HEK293T (cell line): ENCODE results near the gene SLFN14.
A peak's percentile ranks its signal among the peaks of the same experiment; 100 is the strongest.

Source experiments
- CTCF ChIA-PET: fragments of 350-600 bp; formaldehyde crosslinking; extraction: SDS; loops from one replicate; lab custom pipeline; 2021; ENCODE audit warnings: antibody characterized with exemption, inconsistent platforms; lab: Yijun Ruan, JAX
- POLR2A ChIA-PET: fragments of 350-600 bp; formaldehyde crosslinking; extraction: SDS; loops from one replicate; lab custom pipeline; 2020; ENCODE audit warnings: antibody characterized with exemption, inconsistent platforms; lab: Yijun Ruan, JAX
- DNase-seq: peaks from one replicate; pipeline ENCODE4 v3.0.0; 2012; ENCODE audit warnings: mixed read lengths; ENCODE audit errors: extremely low spot score
- ARNT ChIP-seq: fragments of 450-650 bp; IDR thresholded peaks from 2 replicates; pipeline ENCODE4 v1.6.1; 2017; ENCODE audit warnings: mild to moderate bottlenecking
- BHLHE40 ChIP-seq: fragments of 450-650 bp; IDR thresholded peaks from 2 replicates; pipeline ENCODE4 v1.6.1; 2016; ENCODE audit warnings: mild to moderate bottlenecking, moderate library complexity, borderline replicate concordance
- CTBP1 ChIP-seq: fragments of 450-650 bp; IDR thresholded peaks from 2 replicates; pipeline ENCODE4 v1.6.1; 2016; ENCODE audit warnings: borderline replicate concordance
- ELF4 ChIP-seq: fragments of 450-650 bp; IDR thresholded peaks from 2 replicates; pipeline ENCODE4 v1.6.1; 2017; ENCODE audit warnings: antibody characterized with exemption
- FOXA1 ChIP-seq: fragments of 450-650 bp; IDR thresholded peaks from 2 replicates; pipeline ENCODE4 v1.6.1; 2016; ENCODE audit warnings: mild to moderate bottlenecking
- FOXK2 ChIP-seq: fragments of 450-650 bp; IDR thresholded peaks from 2 replicates; pipeline ENCODE4 v1.6.1; 2016; ENCODE audit warnings: mild to moderate bottlenecking
- FOXM1 ChIP-seq: fragments of 450-650 bp; IDR thresholded peaks from 2 replicates; pipeline ENCODE4 v1.6.1; 2017; ENCODE audit warnings: mild to moderate bottlenecking, borderline replicate concordance
- HDGF ChIP-seq: fragments of 450-650 bp; IDR thresholded peaks from 2 replicates; pipeline ENCODE4 v1.6.1; 2017; ENCODE audit warnings: antibody characterized with exemption, borderline replicate concordance
- L3MBTL2 ChIP-seq: fragments of 450-650 bp; conservative IDR thresholded peaks from 2 replicates; pipeline ENCODE4 v1.6.1; 2016; ENCODE audit warnings: mild to moderate bottlenecking
- LEF1 ChIP-seq: fragments of 450-650 bp; IDR thresholded peaks from 2 replicates; pipeline ENCODE4 v1.6.1; 2017; ENCODE audit warnings: mild to moderate bottlenecking, borderline replicate concordance
- NFRKB ChIP-seq: fragments of 450-650 bp; IDR thresholded peaks from 2 replicates; pipeline ENCODE4 v1.6.1; 2016; ENCODE audit warnings: mild to moderate bottlenecking, moderate library complexity
- SP1 ChIP-seq: fragments of 450-650 bp; IDR thresholded peaks from 2 replicates; pipeline ENCODE4 v1.6.1; 2017
- SUZ12 ChIP-seq: fragments of 450-650 bp; IDR thresholded peaks from 2 replicates; pipeline ENCODE4 v1.6.1; 2016; ENCODE audit warnings: mild to moderate bottlenecking
- TARDBP ChIP-seq: fragments of 450-650 bp; IDR thresholded peaks from 2 replicates; pipeline ENCODE4 v1.6.1; 2016
- ZNF384 ChIP-seq: fragments of 450-650 bp; IDR thresholded peaks from 2 replicates; pipeline ENCODE4 v1.6.1; 2016
- TF ChIP-seq, protein P1 (sequence below): fragments of 450-650 bp; IDR thresholded peaks from 2 replicates; pipeline ENCODE4 v1.6.1; 2016

Gene SLFN14

DNA sequence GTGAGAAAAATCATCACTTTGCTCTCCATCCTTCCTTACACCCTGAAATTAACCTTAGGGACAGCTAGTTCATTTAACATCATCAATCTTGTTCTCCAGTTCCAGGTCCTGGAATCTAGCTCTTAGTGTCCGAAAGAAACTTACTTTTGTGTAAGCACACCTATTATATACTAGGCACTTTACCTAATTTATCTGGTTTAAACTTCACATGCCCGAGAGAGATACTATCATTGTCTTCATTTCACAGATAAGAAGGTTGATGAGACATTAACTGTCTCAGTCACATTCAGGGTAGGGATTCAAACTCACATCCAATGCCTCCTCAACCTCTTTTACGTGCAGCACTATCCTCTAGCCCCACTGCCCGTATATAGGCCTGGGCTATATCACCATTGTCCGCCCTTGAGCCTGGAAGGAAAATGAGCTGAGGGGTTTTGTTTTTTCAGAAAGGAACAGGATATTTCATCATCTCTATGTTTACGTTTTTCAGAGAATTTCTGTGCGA lies 26.0 kb upstream of the SLFN14 start:
- no peak for TF ChIP-seq ELF4
- TF ChIP-seq FOXA1 = no peak
- TF ChIP-seq FOXM1 = no peak
- no peak for TF ChIP-seq LEF1
- no peak for TF ChIP-seq BHLHE40
- TF ChIP-seq, protein P1, sequence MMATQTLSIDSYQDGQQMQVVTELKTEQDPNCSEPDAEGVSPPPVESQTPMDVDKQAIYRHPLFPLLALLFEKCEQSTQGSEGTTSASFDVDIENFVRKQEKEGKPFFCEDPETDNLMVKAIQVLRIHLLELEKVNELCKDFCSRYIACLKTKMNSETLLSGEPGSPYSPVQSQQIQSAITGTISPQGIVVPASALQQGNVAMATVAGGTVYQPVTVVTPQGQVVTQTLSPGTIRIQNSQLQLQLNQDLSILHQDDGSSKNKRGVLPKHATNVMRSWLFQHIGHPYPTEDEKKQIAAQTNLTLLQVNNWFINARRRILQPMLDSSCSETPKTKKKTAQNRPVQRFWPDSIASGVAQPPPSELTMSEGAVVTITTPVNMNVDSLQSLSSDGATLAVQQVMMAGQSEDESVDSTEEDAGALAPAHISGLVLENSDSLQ = no peak
- no peak for TF ChIP-seq FOXK2
- TF ChIP-seq CTBP1 = no peak
- TF ChIP-seq SUZ12 = no peak
- no peak for TF ChIP-seq ARNT
- no peak for TF ChIP-seq SP1
- no peak for TF ChIP-seq TARDBP
- no peak for TF ChIP-seq HDGF
- TF ChIP-seq NFRKB = no peak
- no peak for TF ChIP-seq L3MBTL2
- TF ChIP-seq ZNF384 = no peak
- no peak for DNase-seq
- POLR2A ChIA-PET = interaction anchor here (0.6 to 2.5 kb wide), 11 partner anchors 8 to 213 kb away, joined by 3 to 64 read pairs (median 4); partner anchors contain the start of genes PEX12 and SLFN11
- CTCF ChIA-PET = no interaction called here

DNA sequence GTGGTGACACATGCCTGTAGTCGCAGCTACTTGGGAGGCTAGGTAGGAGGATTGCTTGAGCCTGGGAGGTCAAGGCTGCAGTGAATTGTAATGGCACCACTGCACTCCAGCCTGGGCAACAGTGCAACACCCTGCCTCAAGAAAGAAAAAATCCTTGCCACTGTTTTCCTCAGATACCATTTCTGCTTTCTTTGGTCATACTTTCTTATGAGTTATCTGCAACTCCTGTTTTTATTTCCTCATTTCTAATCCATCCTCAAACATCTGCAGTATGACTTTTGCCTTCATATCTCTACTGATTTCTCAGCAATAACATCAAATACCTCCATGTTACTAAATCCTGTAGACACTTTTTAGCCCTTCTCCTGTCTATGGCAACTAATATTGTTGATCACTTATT lies 23.4 kb upstream of the SLFN14 start:
- DNase-seq = no peak
- CTCF ChIA-PET = no interaction called here
- TF ChIP-seq ARNT = no peak
- no peak for TF ChIP-seq BHLHE40
- TF ChIP-seq ELF4 = no peak
- TF ChIP-seq, protein P1 = no peak
- no peak for TF ChIP-seq ZNF384
- no peak for TF ChIP-seq L3MBTL2
- TF ChIP-seq NFRKB = no peak
- TF ChIP-seq LEF1 = no peak
- no peak for TF ChIP-seq FOXK2
- TF ChIP-seq TARDBP = no peak
- no peak for TF ChIP-seq CTBP1
- no peak for TF ChIP-seq SP1
- POLR2A ChIA-PET = no interaction called here

DNA sequence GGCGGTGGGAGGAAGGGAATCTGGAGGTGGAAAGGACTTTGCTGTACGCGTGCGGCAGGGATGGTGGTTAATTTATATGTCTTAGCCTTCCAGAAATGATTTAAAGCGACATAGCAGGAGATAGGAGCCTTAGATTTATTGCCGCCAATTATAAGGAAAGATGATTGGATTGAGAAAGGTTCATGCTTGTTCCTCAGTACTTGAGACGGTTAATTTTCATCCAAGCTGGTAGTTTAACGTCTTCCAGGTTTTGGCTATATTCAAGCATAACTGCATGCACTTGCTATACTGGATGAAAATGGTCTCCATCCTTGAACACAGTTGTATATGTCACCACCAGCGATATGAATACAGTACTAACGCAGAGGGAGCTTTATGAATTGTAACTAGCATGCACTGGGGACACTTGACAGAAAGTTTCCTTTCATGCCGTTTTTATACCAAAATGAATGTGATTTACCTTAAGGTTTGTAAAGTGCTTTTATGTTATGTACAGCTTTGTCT lies 18.4 kb upstream of the SLFN14 start:
- DNase-seq = no peak
- ChIA-PET CTCF (interaction anchor here (1.6 kb wide), 1 partner anchor 10 kb away, joined by 4 read pairs; no protein-coding TSS in a partner anchor), POLR2A (interaction anchor here (0.6 to 6.2 kb wide), 39 partner anchors 8 to 488 kb away, joined by 3 to 134 read pairs (median 4); partner anchors contain the start of genes AP2B1, MMP28, RASL10B and SLFN11)
- no peak for TF ChIP-seq ELF4
- TF ChIP-seq, protein P1 = peak; percentile 45

DNA sequence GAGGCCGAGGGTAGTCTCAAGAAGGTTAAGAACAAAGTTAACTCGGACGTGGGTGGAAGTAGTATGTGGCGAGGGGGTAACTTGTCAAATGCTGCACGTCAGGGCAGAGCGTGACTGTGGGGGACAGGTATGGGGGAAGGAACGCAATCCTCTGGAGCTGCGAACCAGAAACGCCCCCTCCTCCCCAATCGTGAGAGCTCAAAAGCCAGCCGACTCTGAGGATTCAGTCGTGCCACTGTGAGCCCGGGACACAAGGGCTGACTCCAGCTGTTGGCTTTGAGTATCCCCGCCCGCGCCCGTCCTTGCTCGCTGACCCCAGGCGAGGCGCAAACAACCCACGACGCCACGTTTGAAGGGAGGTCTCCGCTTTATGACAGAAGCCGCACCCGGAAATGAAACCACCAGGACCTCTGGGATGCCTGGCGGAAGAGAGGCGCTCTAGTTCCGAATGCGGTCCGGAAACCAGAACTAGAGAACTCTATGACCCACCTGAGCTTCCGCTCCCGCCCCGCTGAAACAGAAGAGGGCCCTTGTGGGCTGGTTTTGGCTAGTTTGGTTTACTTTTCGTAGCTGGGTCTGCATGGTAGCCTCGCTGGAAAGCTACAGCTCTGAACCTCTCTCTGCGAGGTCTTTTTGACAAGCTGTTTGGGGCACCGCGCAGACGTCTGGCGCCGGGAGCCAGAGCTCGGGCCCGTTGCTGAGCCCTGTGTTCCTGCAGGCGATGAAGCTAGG lies 17.7 kb upstream of the SLFN14 start, which contains the start of gene PEX12:
Gene PEX12 (minus strand): TSS at position 375 of the 732 bp plus-strand sequence. CDS start 550 bp downstream, outside the sequence.
- ChIA-PET CTCF (interaction anchor here (0.6 to 1.6 kb wide), 2 partner anchors 10 to 1070 kb away, joined by 3 to 4 read pairs; no protein-coding TSS in a partner anchor), POLR2A (interaction anchor here (0.6 to 6.2 kb wide), 38 partner anchors 8 to 487 kb away, joined by 3 to 134 read pairs (median 4); partner anchors contain the start of genes AP2B1, MMP28, RASL10B and SLFN11)
- TF ChIP-seq, protein P1 = no peak
- TF ChIP-seq L3MBTL2 = peak; percentile 47; the same call in 1 of the 2 replicates
- TF ChIP-seq FOXK2 = no peak
- TF ChIP-seq ELF4 = peak; percentile 63
- DNase-seq = peak; percentile 65

DNA sequence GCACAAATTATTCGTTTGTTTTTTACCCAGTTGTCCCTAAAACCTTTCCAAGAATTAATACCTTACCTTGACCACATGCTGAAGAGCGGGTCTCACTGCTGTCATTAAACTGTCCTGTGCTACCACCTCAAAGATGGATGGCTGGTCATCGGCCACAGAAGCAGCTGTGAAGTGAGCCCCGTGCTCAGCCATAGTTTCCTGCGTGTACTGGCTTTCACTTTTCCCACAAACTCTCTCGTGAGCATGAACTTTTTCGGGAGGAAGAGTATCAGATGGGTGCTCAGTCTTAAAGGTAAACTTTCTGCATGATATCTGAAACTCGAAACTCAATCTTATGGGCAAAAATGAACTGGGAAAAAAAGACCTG lies 17.2 kb upstream of the SLFN14 start:
- no peak for DNase-seq
- CTCF ChIA-PET = interaction anchor here (0.6 kb wide), 1 partner anchor 1070 kb away, joined by 3 read pairs; no protein-coding TSS in a partner anchor
- TF ChIP-seq, protein P1 = peak; percentile 57; the same call in 1 of the 2 replicates
- no peak for TF ChIP-seq ZNF384
- TF ChIP-seq SUZ12 = no peak
- TF ChIP-seq FOXM1 = no peak
- TF ChIP-seq FOXA1 = no peak
- POLR2A ChIA-PET = interaction anchor here (0.9 to 6.2 kb wide), 25 partner anchors 9 to 487 kb away, joined by 3 to 134 read pairs (median 5); partner anchors contain the start of genes AP2B1, MMP28, RASL10B and SLFN11
